ENCODE results near the gene SALL2.

DNA sequence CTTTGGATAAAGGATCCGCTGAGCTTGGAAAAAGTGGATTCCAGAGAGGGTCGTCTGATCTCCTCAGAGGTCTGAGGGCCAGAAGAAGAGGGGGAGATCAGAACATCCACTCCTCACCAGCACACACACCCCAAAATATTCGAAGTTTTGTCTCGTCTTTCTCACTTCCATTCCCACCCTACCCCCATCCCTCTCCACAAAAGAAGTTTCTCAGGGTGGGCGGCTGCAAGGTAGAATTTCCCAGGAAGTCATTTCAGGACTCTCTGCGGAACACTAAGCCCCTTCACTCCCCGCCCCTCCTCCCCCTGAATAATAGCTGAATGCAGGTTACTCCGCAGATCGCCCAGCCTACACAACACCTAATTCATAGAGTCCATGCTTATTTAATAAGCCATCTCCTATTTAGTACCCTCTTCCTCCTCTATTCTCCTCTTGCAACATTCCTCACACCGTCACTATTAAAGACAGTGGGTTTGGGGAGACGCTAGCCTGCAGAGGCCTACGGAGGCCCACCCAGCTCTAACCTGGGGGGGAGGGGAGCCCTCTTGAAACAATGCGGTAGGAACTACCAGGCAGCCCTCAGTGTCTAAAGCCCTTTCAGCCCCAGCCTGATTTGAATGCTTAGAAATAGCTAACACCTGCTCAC, 649 bp upstream of the SALL2 start:
- no peak for TF ChIP-seq EZH2 (IDR thresholded peaks at IDR 0.05)
- TF ChIP-seq POLR2AphosphoS5 (IDR thresholded peaks at IDR 0.05; ENCODE audit: borderline replicate concordance, low read depth, low read length): no peak
